ENCODE measurements around the gene SHOC2.

- TF ChIP-seq TCF12 (IDR thresholded peaks at IDR 0.05; ENCODE audit: low read depth, low read length) (no peak), CTCF (IDR thresholded peaks at IDR 0.05; ENCODE audit: control extremely low read depth in 1 of 3, insufficient read depth in 1 of 3, low read depth in 1 of 3, low read length in 3 of 3) (no peak), CBX5 (IDR thresholded peaks at IDR 0.05; ENCODE audit: low read depth, low read length) (no peak), CHD2 (IDR thresholded peaks at IDR 0.05; ENCODE audit: low read length) (no peak), BACH1 (IDR thresholded peaks at IDR 0.05; ENCODE audit: low read length) (no peak), TAF1 (IDR thresholded peaks at IDR 0.05; ENCODE audit: low read depth, low read length) (no peak), EZH2 (IDR thresholded peaks at IDR 0.05; ENCODE audit: low read depth, low read length, severe bottlenecking) (no peak), POLR2AphosphoS5 (IDR thresholded peaks at IDR 0.05; ENCODE audit: low read depth, low read length) (no peak), NRF1 (IDR thresholded peaks at IDR 0.05; ENCODE audit: low read depth, low read length) (no peak), ZNF274 (IDR thresholded peaks at IDR 0.05; ENCODE audit: borderline replicate concordance, extremely low read depth, low read length) (no peak), JUN (IDR thresholded peaks at IDR 0.05; ENCODE audit: low read depth, low read length) (no peak), FOSL1 (IDR thresholded peaks at IDR 0.05; ENCODE audit: insufficient read depth, low read depth, low read length) (no peak), EP300 (IDR thresholded peaks at IDR 0.05; ENCODE audit: borderline replicate concordance in 1 of 2, low read depth in 2 of 2, low read length in 2 of 2) (no peak)
These were observed 58.8 kb downstream of the SHOC2 start for GRCh38 chr10:110978204-110978603.

Measured in H1 (cell line).